Neuronal stem cell (in vitro differentiated cells): ENCODE data around the gene BLACAT1.
"Not testable (repeated sequence)": the region's sequence is repeated elsewhere in the genome, so short reads cannot be mapped to it uniquely, and the experiment has no call there.

Experiments used
- DNase-seq: peaks from one replicate; pipeline ENCODE4 v3.0.0-alpha.2; 2013; ENCODE audit warnings: low spot score
- H2AFZ ChIP-seq: one replicate; pipeline ENCODE4 v1.6.1; 2013; ENCODE audit warnings: mild to moderate bottlenecking, low read length, inconsistent platforms
- H2AK5ac ChIP-seq: 2 replicates; pipeline ENCODE4 v1.6.1; 2013; ENCODE audit warnings: low read depth, mild to moderate bottlenecking, inconsistent platforms, low read length, moderate library complexity, mixed read lengths
- H2BK120ac ChIP-seq: 2 replicates; pipeline ENCODE4 v1.6.1; 2013; ENCODE audit warnings: low read depth, mild to moderate bottlenecking, inconsistent platforms, low read length, moderate library complexity, mixed read lengths
- H2BK12ac ChIP-seq: one replicate; pipeline ENCODE4 v1.6.1; 2013; ENCODE audit warnings: low read length, inconsistent platforms
- H2BK15ac ChIP-seq: 2 replicates; pipeline ENCODE4 v1.6.1; 2013; ENCODE audit warnings: mild to moderate bottlenecking, low read length, inconsistent platforms, mixed read lengths
- H2BK5ac ChIP-seq: one replicate; pipeline ENCODE4 v1.6.1; 2013; ENCODE audit warnings: inconsistent platforms, mild to moderate bottlenecking, low read length, moderate library complexity
- H3K14ac ChIP-seq: one replicate; pipeline ENCODE4 v1.6.1; 2013; ENCODE audit warnings: low read length, inconsistent platforms
- H3K18ac ChIP-seq: 2 replicates; pipeline ENCODE4 v1.6.1; 2013; ENCODE audit warnings: low read length, inconsistent platforms
- H3K23ac ChIP-seq: 2 replicates; pipeline ENCODE4 v1.6.1; 2013; ENCODE audit warnings: low read depth, mild to moderate bottlenecking, mixed read lengths, low read length, inconsistent platforms; ENCODE audit not compliant: poor library complexity
- H3K27ac ChIP-seq: replicated peaks from 3 replicates; pipeline ENCODE4 v1.5.1; 2013; ENCODE audit warnings: low read length, inconsistent platforms
- H3K27me3 ChIP-seq, 3 experiments: 2 replicates each; pipeline ENCODE4 v1.6.1; 2013; ENCODE audit warnings: low read length in 3 of 3, mild to moderate bottlenecking in 2 of 3, inconsistent platforms in 1 of 3, low read depth in 1 of 3, mixed read lengths in 1 of 3, moderate library complexity in 1 of 3; ENCODE audit not compliant: control insufficient read depth in 3 of 3, insufficient read depth in 3 of 3
- H3K36me3 ChIP-seq, 2 donors: replicated peaks in 1 of 2; 2 replicates each; pipeline ENCODE4 v1.6.1; 2013; ENCODE audit warnings: low read length in 2 of 2; ENCODE audit not compliant: control insufficient read depth in 2 of 2, insufficient read depth in 2 of 2
- H3K4ac ChIP-seq: 2 replicates; pipeline ENCODE4 v1.6.1; 2013; ENCODE audit warnings: inconsistent platforms, mild to moderate bottlenecking, low read length, moderate library complexity
- H3K4me1 ChIP-seq, 2 donors: 1 replicate in 1 of 2; 2 replicates in 1 of 2; pipeline ENCODE4 v1.6.1; 2013; ENCODE audit warnings: low read length in 2 of 2, low read depth in 1 of 2; ENCODE audit not compliant: control insufficient read depth in 2 of 2, insufficient read depth in 1 of 2
- H3K4me2 ChIP-seq: one replicate; pipeline ENCODE4 v1.6.1; 2013; ENCODE audit warnings: mild to moderate bottlenecking, low read length, inconsistent platforms; ENCODE audit not compliant: insufficient read depth, poor library complexity, severe bottlenecking
- H3K4me3 ChIP-seq, 2 donors: 2 replicates each; pipeline ENCODE4 v1.5.1; 2013; ENCODE audit warnings: low read length in 2 of 2, mild to moderate bottlenecking in 2 of 2, inconsistent platforms in 1 of 2, moderate library complexity in 1 of 2
- H3K79me1 ChIP-seq: one replicate; pipeline ENCODE4 v1.6.1; 2013; ENCODE audit warnings: low read depth, mild to moderate bottlenecking, inconsistent platforms, low read length, moderate library complexity
- H3K9ac ChIP-seq: one replicate; pipeline ENCODE4 v1.6.1; 2013; ENCODE audit warnings: mild to moderate bottlenecking, low read depth, low read length, inconsistent platforms; ENCODE audit not compliant: poor library complexity
- H3K9me3 ChIP-seq, 2 donors: replicated peaks in 1 of 2; 2 replicates each; pipeline versions ENCODE3 to v1.6.1; 2013; ENCODE audit warnings: low read length in 2 of 2, mild to moderate bottlenecking in 2 of 2, inconsistent platforms in 1 of 2, low read depth in 1 of 2, mixed read lengths in 1 of 2, moderate library complexity in 1 of 2; ENCODE audit not compliant: control insufficient read depth in 2 of 2, insufficient read depth in 1 of 2
- H4K8ac ChIP-seq: one replicate; pipeline ENCODE4 v1.6.1; 2013; ENCODE audit warnings: low read depth, mild to moderate bottlenecking, inconsistent platforms, low read length, moderate library complexity
- H4K91ac ChIP-seq: one replicate; pipeline ENCODE4 v1.6.1; 2013; ENCODE audit warnings: low read length, low read depth, mild to moderate bottlenecking, inconsistent platforms; ENCODE audit not compliant: poor library complexity
- WGBS, 2 donors: extraction: QIAGEN DNeasy Blood & Tissue Kit; methylation state at CpG; one replicate each; pipeline ENCODE4 v1.1.7; 2013; ENCODE audit warnings: missing lambda C conversion rate in 2 of 2, mixed read lengths in 1 of 2; ENCODE audit not compliant: insufficient read length in 2 of 2, insufficient replicate concordance in 1 of 2; ENCODE audit errors: extremely low coverage in 2 of 2; 5-methylcytosine and 5-hydroxymethylcytosine counted together

BLACAT1 gene

DNA sequence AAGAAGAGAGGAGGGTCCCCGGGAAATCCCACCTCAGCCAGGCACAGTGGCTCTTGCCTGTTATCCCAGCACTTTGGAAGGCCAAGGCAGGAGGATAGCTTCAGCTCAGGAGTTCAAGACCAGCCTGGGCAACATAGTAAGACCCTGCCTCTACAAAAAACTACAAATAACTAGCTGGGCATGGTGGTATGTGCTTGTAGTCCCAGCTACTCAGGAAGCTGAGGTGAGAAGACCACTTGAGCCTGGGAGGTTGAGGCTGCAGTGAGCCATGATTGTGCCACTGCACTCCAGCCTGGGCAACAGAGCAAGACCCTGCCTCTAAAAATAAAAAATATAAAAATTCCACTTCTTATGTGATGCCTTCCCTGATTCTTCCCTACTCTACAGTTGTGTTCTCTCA is 23.2 kb downstream of the BLACAT1 start:
- not testable (repeated sequence) for H3K23ac ChIP-seq, H3K79me1 ChIP-seq, DNase-seq, H2AFZ ChIP-seq, H2BK15ac ChIP-seq, H3K4ac ChIP-seq, H3K14ac ChIP-seq, H2BK5ac ChIP-seq, H3K9me3 ChIP-seq, H3K4me2 ChIP-seq, H3K36me3 ChIP-seq, H2AK5ac ChIP-seq, H3K18ac ChIP-seq, H3K27ac ChIP-seq, H3K9ac ChIP-seq, H4K91ac ChIP-seq, H4K8ac ChIP-seq, H2BK120ac ChIP-seq, H2BK12ac ChIP-seq, H3K4me3 ChIP-seq
- Histone ChIP-seq H3K27me3 (peaks cover 0 to 72% (median 0%) of the 10 kb centered on the region in 3 experiments), H3K4me1 (peaks cover 0 to 40% of the 10 kb centered on the region in 2 donors)
- no CpG with 5 or more reads among the region's 1 CpG for WGBS, 2 donors

DNA sequence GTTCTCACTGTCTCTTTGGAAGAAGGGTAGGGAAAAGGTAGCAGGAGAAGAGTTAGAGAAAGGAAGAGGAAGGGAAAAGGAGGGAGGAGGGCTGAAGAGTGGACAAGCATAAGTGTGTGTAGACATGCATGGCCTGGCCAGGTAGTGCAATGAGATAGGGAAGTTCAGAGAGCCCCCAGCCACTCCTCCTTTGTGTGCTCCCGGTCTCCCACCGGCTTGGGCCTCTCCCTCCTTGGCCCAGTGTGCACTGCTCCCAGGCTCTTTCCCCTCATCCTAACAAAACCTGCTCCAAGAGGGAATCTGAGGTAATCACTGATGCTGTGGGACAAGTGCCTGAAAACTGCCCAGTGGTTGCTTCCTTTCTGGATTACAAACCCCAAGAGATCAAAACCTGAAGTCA is 23.7 kb downstream of the BLACAT1 start:
- no peak overlapping the region for H3K18ac ChIP-seq
- H3K9ac ChIP-seq: no peak overlapping the region
- no peak overlapping the region for H4K8ac ChIP-seq
- H3K4me2 ChIP-seq: no peak overlapping the region
- no peak overlapping the region for H2BK15ac ChIP-seq
- no peak overlapping the region for H2AK5ac ChIP-seq
- no peak overlapping the region for H2AFZ ChIP-seq
- no peaks in the 10 kb centered on the region for H3K79me1 ChIP-seq
- no CpG with 5 or more reads among the region's 2 CpGs for WGBS, 2 donors
- H3K4ac ChIP-seq: no peak overlapping the region
- peaks cover 0 to 2% of the 10 kb centered on the region in 2 donors for H3K36me3 ChIP-seq
- H2BK5ac ChIP-seq: no peak overlapping the region
- no peak overlapping the region for H2BK12ac ChIP-seq
- H2BK120ac ChIP-seq: no peak overlapping the region
- H3K23ac ChIP-seq: no peak overlapping the region
- no peak overlapping the region for H3K14ac ChIP-seq
- H3K9me3 ChIP-seq: no peaks in the 10 kb centered on the region
- peaks cover 0 to 73% (median 0%) of the 10 kb centered on the region in 3 experiments for H3K27me3 ChIP-seq
- H3K4me3 ChIP-seq: no peak overlapping the region
- no peak overlapping the region for H4K91ac ChIP-seq
- H3K27ac ChIP-seq: no peak overlapping the region
- no peak for DNase-seq
- peaks cover 0 to 39% of the 10 kb centered on the region in 2 donors for H3K4me1 ChIP-seq

- Histone ChIP-seq H4K8ac (no peak overlapping the region), H4K91ac (no peak overlapping the region), H3K14ac (peak overlapping the region; percentile 6), H3K9ac (no peak overlapping the region), H2AK5ac (peak overlapping the region; percentile 7), H2AFZ (peak overlapping the region; percentile 88), H3K4ac (no peak overlapping the region), H3K27ac (no peak overlapping the region), H3K23ac (no peak overlapping the region), H3K36me3 (no peaks in the 10 kb centered on the region), H2BK120ac (no peak overlapping the region), H3K4me1 (peaks cover 0 to 29% of the 10 kb centered on the region in 2 donors), H3K18ac (peak overlapping the region; percentile 92), H3K4me2 (peak overlapping the region; percentile 57), H3K4me3 (peak overlapping the region; percentile 32 to 63), H3K9me3 (no peaks in the 10 kb centered on the region), H3K27me3 (peaks cover 0 to 70% (median 0%) of the 10 kb centered on the region in 3 experiments), H2BK15ac (no peak overlapping the region), H3K79me1 (no peaks in the 10 kb centered on the region), H2BK5ac (no peak overlapping the region), H2BK12ac (no peak overlapping the region)
- WGBS, 2 donors: no CpG with 5 or more reads among the region's 32 CpGs
- DNase-seq: peak; percentile 64
Measured at GRCh38 chr1:205430696-205431305, 25.0 kb downstream of the BLACAT1 start.

GRCh38 chr1:205429762-205430695 is 25.8 kb downstream of the BLACAT1 start:
- Histone ChIP-seq H3K9me3 (no peaks in the 10 kb centered on the region), H3K36me3 (no peaks in the 10 kb centered on the region), H3K9ac (no peak overlapping the region), H3K4me2 (peak overlapping the region; percentile 57), H2BK120ac (no peak overlapping the region), H2AFZ (peak overlapping the region; percentile 88), H3K18ac (peak overlapping the region; percentile 92), H4K91ac (no peak overlapping the region), H2AK5ac (peak overlapping the region; percentile 7), H4K8ac (no peak overlapping the region), H3K27ac (no peak overlapping the region), H3K79me1 (no peaks in the 10 kb centered on the region), H2BK12ac (no peak overlapping the region), H2BK15ac (no peak overlapping the region), H3K4me1 (peaks cover 0 to 24% of the 10 kb centered on the region in 2 donors), H3K14ac (peak overlapping the region; percentile 6), H3K23ac (no peak overlapping the region), H2BK5ac (no peak overlapping the region), H3K27me3 (peaks cover 0 to 72% (median 0%) of the 10 kb centered on the region in 3 experiments), H3K4ac (no peak overlapping the region), H3K4me3 (peak overlapping the region; percentile 11 to 32)
- WGBS, 2 donors: no CpG with 5 or more reads among the region's 29 CpGs
- no peak for DNase-seq
